SHP77 treated with DMSO at 0.1 percent for 48 hours (cell line): Measurements from ENCODE around the gene RIMBP2.
"Not testable (repeated sequence)": the region's sequence is repeated elsewhere in the genome, so short reads cannot be mapped to it uniquely, and the experiment has no call there.

Source experiments
- DNase-seq: peaks from one replicate; lab custom pipeline; 2025; lab: John Stamatoyannopoulos, UW

RIMBP2 gene

GRCh38 chr12:130705178-130705822 lies 10.8 kb downstream of the RIMBP2 start:
- no peak for DNase-seq

- DNase-seq = no peak
Observed at GRCh38 chr12:130704606-130705005, 11.5 kb downstream of the RIMBP2 start.

- no peak for DNase-seq
Observed at GRCh38 chr12:130703733-130704375, 12.2 kb downstream of the RIMBP2 start.

GRCh38 chr12:130702966-130703732 lies 12.9 kb downstream of the RIMBP2 start:
- DNase-seq = no peak

GRCh38 chr12:130701402-130701744 lies 14.7 kb downstream of the RIMBP2 start:
- no peak for DNase-seq

- no peak for DNase-seq
Observed at GRCh38 chr12:130700492-130701401, 15.4 kb downstream of the RIMBP2 start.

- DNase-seq = no peak
Observed at GRCh38 chr12:130698106-130698505, 18.0 kb downstream of the RIMBP2 start.

- DNase-seq = no peak
Observed at GRCh38 chr12:130696379-130697100, 19.6 kb downstream of the RIMBP2 start.

GRCh38 chr12:130695061-130695460 lies 21.0 kb downstream of the RIMBP2 start:
- DNase-seq = no peak

GRCh38 chr12:130689408-130690405 lies 26.4 kb downstream of the RIMBP2 start:
- no peak for DNase-seq

GRCh38 chr12:130688999-130689398 lies 27.1 kb downstream of the RIMBP2 start:
- DNase-seq = not testable (repeated sequence)

GRCh38 chr12:130687796-130688778 lies 28.0 kb downstream of the RIMBP2 start:
- no peak for DNase-seq

- DNase-seq = no peak
Observed at GRCh38 chr12:130687190-130687589, 28.9 kb downstream of the RIMBP2 start.

GRCh38 chr12:130686511-130686991 lies 29.5 kb downstream of the RIMBP2 start:
- DNase-seq = no peak

GRCh38 chr12:130685850-130686249 lies 30.2 kb downstream of the RIMBP2 start:
- no peak for DNase-seq

- no peak for DNase-seq
Observed at GRCh38 chr12:130685250-130685787, 30.8 kb downstream of the RIMBP2 start.

GRCh38 chr12:130683811-130684210 lies 32.3 kb downstream of the RIMBP2 start:
- no peak for DNase-seq

- DNase-seq = no peak
Observed at GRCh38 chr12:130683080-130683479, 33.0 kb downstream of the RIMBP2 start.
